HEK293T (cell line): ENCODE measurements around the gene IQCB1.

Experiments
- CTCF ChIA-PET: fragments of 350-600 bp; formaldehyde crosslinking; extraction: SDS; loops from one replicate; lab custom pipeline; 2021; ENCODE audit warnings: antibody characterized with exemption, inconsistent platforms; lab: Yijun Ruan, JAX
- POLR2A ChIA-PET: fragments of 350-600 bp; formaldehyde crosslinking; extraction: SDS; loops from one replicate; lab custom pipeline; 2020; ENCODE audit warnings: antibody characterized with exemption, inconsistent platforms; lab: Yijun Ruan, JAX
- DNase-seq: peaks from one replicate; pipeline ENCODE4 v3.0.0; 2012; ENCODE audit warnings: mixed read lengths; ENCODE audit errors: extremely low spot score
- ARNT ChIP-seq: fragments of 450-650 bp; IDR thresholded peaks from 2 replicates; pipeline ENCODE4 v1.6.1; 2017; ENCODE audit warnings: mild to moderate bottlenecking
- BHLHE40 ChIP-seq: fragments of 450-650 bp; IDR thresholded peaks from 2 replicates; pipeline ENCODE4 v1.6.1; 2016; ENCODE audit warnings: mild to moderate bottlenecking, moderate library complexity, borderline replicate concordance
- CTBP1 ChIP-seq: fragments of 450-650 bp; IDR thresholded peaks from 2 replicates; pipeline ENCODE4 v1.6.1; 2016; ENCODE audit warnings: borderline replicate concordance
- ELF4 ChIP-seq: fragments of 450-650 bp; IDR thresholded peaks from 2 replicates; pipeline ENCODE4 v1.6.1; 2017; ENCODE audit warnings: antibody characterized with exemption
- FOXA1 ChIP-seq: fragments of 450-650 bp; IDR thresholded peaks from 2 replicates; pipeline ENCODE4 v1.6.1; 2016; ENCODE audit warnings: mild to moderate bottlenecking
- FOXK2 ChIP-seq: fragments of 450-650 bp; IDR thresholded peaks from 2 replicates; pipeline ENCODE4 v1.6.1; 2016; ENCODE audit warnings: mild to moderate bottlenecking
- FOXM1 ChIP-seq: fragments of 450-650 bp; IDR thresholded peaks from 2 replicates; pipeline ENCODE4 v1.6.1; 2017; ENCODE audit warnings: mild to moderate bottlenecking, borderline replicate concordance
- HDGF ChIP-seq: fragments of 450-650 bp; IDR thresholded peaks from 2 replicates; pipeline ENCODE4 v1.6.1; 2017; ENCODE audit warnings: antibody characterized with exemption, borderline replicate concordance
- L3MBTL2 ChIP-seq: fragments of 450-650 bp; conservative IDR thresholded peaks from 2 replicates; pipeline ENCODE4 v1.6.1; 2016; ENCODE audit warnings: mild to moderate bottlenecking
- LEF1 ChIP-seq: fragments of 450-650 bp; IDR thresholded peaks from 2 replicates; pipeline ENCODE4 v1.6.1; 2017; ENCODE audit warnings: mild to moderate bottlenecking, borderline replicate concordance
- NFRKB ChIP-seq: fragments of 450-650 bp; IDR thresholded peaks from 2 replicates; pipeline ENCODE4 v1.6.1; 2016; ENCODE audit warnings: mild to moderate bottlenecking, moderate library complexity
- SP1 ChIP-seq: fragments of 450-650 bp; IDR thresholded peaks from 2 replicates; pipeline ENCODE4 v1.6.1; 2017
- SUZ12 ChIP-seq: fragments of 450-650 bp; IDR thresholded peaks from 2 replicates; pipeline ENCODE4 v1.6.1; 2016; ENCODE audit warnings: mild to moderate bottlenecking
- TARDBP ChIP-seq: fragments of 450-650 bp; IDR thresholded peaks from 2 replicates; pipeline ENCODE4 v1.6.1; 2016
- ZNF384 ChIP-seq: fragments of 450-650 bp; IDR thresholded peaks from 2 replicates; pipeline ENCODE4 v1.6.1; 2016
- TF ChIP-seq, protein P1 (sequence below): fragments of 450-650 bp; IDR thresholded peaks from 2 replicates; pipeline ENCODE4 v1.6.1; 2016

Gene IQCB1

DNA sequence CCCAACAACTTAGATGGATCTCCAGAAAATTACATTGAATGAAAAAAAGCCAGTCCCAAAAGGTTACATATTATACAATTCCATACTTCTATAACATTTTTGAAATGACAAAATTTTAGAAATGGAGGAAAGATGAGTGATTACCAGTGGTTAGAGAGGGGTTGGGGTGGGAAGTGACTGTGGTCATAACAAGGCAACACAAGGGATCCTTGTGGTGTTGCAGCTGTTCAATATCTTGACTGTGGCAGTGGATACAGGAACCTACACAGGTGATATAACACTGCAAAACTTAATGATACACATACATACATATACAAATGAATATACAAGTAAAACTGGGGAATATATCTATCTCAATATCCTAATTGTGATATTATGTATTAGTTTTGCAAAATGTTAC is 95.0 kb downstream of the IQCB1 start:
- POLR2A ChIA-PET: no interaction called here
- no peak for TF ChIP-seq FOXM1
- TF ChIP-seq SP1: no peak
- no peak for TF ChIP-seq HDGF
- no peak for TF ChIP-seq FOXA1
- TF ChIP-seq NFRKB: no peak
- TF ChIP-seq SUZ12: no peak
- no peak for TF ChIP-seq LEF1
- TF ChIP-seq ELF4: no peak
- TF ChIP-seq CTBP1: no peak
- TF ChIP-seq ZNF384: no peak
- TF ChIP-seq, protein P1, sequence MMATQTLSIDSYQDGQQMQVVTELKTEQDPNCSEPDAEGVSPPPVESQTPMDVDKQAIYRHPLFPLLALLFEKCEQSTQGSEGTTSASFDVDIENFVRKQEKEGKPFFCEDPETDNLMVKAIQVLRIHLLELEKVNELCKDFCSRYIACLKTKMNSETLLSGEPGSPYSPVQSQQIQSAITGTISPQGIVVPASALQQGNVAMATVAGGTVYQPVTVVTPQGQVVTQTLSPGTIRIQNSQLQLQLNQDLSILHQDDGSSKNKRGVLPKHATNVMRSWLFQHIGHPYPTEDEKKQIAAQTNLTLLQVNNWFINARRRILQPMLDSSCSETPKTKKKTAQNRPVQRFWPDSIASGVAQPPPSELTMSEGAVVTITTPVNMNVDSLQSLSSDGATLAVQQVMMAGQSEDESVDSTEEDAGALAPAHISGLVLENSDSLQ: no peak
- TF ChIP-seq L3MBTL2: no peak
- no peak for TF ChIP-seq TARDBP
- TF ChIP-seq FOXK2: no peak
- no peak for TF ChIP-seq ARNT
- TF ChIP-seq BHLHE40: no peak
- CTCF ChIA-PET: no interaction called here
- no peak for DNase-seq

DNA sequence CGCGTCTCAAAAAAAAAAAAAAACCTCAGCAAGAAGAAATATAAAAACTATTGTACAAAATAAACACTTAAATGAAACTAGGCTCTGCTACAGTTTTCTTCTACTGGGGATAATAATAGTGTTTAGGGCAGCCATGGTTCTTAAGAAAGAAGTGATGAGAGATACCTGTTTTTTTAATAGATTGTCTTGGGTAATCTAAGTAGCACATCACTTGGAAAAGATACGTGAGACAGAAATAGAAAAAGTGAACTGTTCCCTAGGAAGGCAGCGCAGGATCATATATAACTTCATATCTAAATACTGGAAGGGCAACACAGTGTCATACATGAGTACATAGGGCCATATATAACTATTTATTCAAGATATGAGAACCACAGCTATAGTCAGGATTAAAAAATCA is 97.2 kb downstream of the IQCB1 start:
- no peak for TF ChIP-seq FOXK2
- TF ChIP-seq SUZ12: no peak
- TF ChIP-seq SP1: no peak
- TF ChIP-seq ARNT: no peak
- TF ChIP-seq FOXA1: no peak
- TF ChIP-seq LEF1: no peak
- TF ChIP-seq TARDBP: no peak
- TF ChIP-seq HDGF: no peak
- no peak for DNase-seq
- CTCF ChIA-PET: no interaction called here
- POLR2A ChIA-PET: no interaction called here

DNA sequence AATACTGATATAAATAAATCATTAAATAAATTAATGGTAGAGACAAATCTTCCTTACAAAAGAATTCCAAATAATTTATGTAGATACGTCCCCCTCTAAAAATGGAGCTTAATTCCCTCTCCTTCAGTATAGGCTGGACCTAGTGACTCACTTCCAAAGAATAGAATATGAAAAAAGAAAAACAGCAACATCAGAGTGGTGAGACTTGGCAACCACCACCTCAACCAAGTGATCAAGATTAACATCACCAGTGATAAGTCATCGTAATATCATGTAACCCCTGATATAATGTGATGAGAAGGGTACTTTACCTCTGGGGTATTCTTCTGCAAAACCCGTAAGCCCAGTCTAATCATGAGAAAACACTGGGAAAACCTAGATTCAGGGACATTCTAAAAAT is 98.7 kb downstream of the IQCB1 start:
- no peak for TF ChIP-seq ARNT
- no peak for TF ChIP-seq NFRKB
- no peak for TF ChIP-seq FOXK2
- no peak for TF ChIP-seq TARDBP
- TF ChIP-seq L3MBTL2: no peak
- no peak for TF ChIP-seq LEF1
- no peak for TF ChIP-seq BHLHE40
- TF ChIP-seq, protein P1: no peak
- no peak for TF ChIP-seq FOXM1
- no peak for TF ChIP-seq ZNF384
- no peak for TF ChIP-seq SP1
- POLR2A ChIA-PET: no interaction called here
- DNase-seq: no peak
- CTCF ChIA-PET: interaction anchor here (1.0 kb wide), 1 partner anchor 22 kb away, joined by 4 read pairs; no protein-coding TSS in a partner anchor

DNA sequence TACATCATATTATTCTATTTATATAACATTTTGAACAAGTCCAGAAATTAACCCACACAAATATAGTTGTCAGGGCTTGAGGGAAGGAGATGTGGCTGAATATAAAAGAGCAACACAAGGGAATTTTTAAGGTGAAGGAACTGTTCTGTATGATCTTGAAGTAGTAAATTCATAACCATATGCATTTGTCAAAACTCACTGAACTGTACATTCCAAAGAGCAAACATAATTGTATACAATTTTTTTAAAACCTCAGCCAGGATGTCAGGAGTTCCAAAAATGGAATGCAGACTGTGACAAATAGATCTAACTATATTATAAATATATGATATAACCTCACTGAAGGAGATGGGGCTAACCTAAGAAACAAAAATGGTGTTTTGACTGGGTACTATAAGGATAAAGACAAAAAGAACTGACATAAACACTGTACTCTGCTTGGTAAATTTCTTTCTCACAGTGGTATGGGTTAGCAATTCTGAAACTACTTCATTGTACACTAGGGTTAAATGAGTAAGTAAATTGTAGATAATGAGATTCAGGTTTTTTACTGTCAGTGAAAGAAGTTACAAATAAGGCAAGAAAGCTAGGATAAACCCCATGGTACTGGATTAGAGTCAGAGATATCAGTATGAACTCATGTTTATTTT is 99.7 kb downstream of the IQCB1 start:
- POLR2A ChIA-PET: no interaction called here
- CTCF ChIA-PET: interaction anchor here (1.0 kb wide), 1 partner anchor 23 kb away, joined by 4 read pairs; no protein-coding TSS in a partner anchor
- TF ChIP-seq, protein P1: no peak
- TF ChIP-seq BHLHE40 (no peak), L3MBTL2 (no peak), FOXA1 (no peak)
- DNase-seq: no peak

DNA sequence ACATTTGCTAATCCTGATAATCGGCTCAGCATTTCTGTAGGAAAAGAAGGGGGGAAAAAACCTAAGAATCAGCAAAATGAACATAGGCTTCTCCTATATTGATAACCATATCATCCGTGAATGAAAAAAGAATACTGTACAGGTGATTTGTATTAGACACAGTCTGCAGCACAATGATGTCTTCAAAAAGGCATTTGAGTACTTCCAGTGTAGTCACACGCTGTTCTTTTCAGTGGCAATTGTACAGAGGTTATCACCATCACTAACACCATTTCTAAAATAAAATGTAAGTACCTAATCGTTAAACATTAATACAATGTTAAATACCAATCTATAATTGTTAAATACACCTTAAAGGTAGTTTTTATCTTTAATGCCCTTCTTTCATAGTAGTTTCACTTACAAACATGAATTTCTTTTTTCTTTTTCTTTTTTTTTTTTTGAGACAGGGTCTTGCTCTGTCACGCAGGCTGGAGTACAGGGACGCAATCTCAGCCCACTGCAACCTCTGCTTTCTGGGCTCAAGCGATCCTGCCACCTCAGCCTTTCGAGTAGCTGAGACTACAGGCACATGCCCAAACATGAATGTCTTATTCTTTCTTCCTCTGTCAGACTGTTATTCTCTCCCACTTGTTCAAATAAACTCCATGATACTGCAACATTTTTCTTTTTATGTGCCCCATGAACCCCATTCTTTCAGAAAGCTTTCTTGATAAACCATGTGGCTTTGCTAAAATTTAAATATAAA is 103.7 kb downstream of the IQCB1 start:
- ChIA-PET CTCF (no interaction called here), POLR2A (no interaction called here)
- DNase-seq: no peak
- TF ChIP-seq FOXK2 (no peak), BHLHE40 (no peak), NFRKB (no peak), CTBP1 (no peak), L3MBTL2 (no peak), ZNF384 (no peak), LEF1 (no peak), TARDBP (no peak), HDGF (no peak), ELF4 (no peak), FOXM1 (no peak), ARNT (no peak), SP1 (no peak), SUZ12 (no peak), FOXA1 (no peak)
- TF ChIP-seq, protein P1: no peak

DNA sequence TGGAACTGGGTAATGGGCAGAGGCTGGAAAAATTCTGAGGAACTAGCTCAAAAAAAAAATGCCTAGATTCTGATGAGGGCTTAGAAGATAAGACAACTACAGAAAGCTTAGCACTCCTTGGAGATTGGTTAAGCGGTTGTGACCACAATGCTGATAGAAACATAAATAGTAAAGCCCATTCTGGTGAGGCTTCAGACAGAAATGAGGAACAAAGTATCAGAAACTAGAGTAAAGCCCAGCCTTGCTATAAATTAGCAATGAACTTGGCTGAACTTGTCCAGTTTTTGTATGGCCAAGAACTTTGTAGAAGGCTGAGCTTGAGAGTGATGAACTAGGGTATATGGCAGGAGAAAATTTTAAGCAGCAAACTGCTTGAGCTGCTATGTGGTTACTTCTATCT is 110.7 kb downstream of the IQCB1 start:
- ChIA-PET CTCF (no interaction called here), POLR2A (no interaction called here)
- no peak for DNase-seq
- TF ChIP-seq HDGF (no peak), TARDBP (no peak), LEF1 (no peak), CTBP1 (no peak), SUZ12 (no peak)
